Right renal cortex interstitium (tissue), 3 donors: ENCODE results near the gene TUBGCP3. TPM values are rescaled to one million over a fixed set of nuclear protein-coding genes. Genes with fewer than 3 reads are reported as not detected.
"Not testable (repeated sequence)": the region's sequence is repeated elsewhere in the genome, so short reads cannot be mapped to it uniquely, and the experiment has no call there.

Experiments used
- DNase-seq, 3 donors: peaks; one replicate each; pipeline ENCODE4 v3.0.0-alpha.2; 2013; ENCODE audit warnings: low read depth in 3 of 3, low spot score in 2 of 3
- polyA plus RNA-seq, 3 donors: library from polyadenylated mRNA; unstranded; fragments of 120-200 nt; gene quantifications; one replicate each; pipeline ENCODE4 v1.2.1, GENCODE V29; 2013; ENCODE audit not compliant: insufficient read length in 3 of 3

TUBGCP3 gene
- polyA plus RNA-seq, 3 donors: 29.5 to 32.5 (median 30.7) TPM

- DNase-seq: no peak
Measured at GRCh38 chr13:112579310-112579843, 8.6 kb downstream of the TUBGCP3 start.

- no peak for DNase-seq
Measured at GRCh38 chr13:112576768-112577167, 11.2 kb downstream of the TUBGCP3 start.

- DNase-seq: no peak
Measured at GRCh38 chr13:112576191-112576590, 11.8 kb downstream of the TUBGCP3 start.

- DNase-seq: no peak
Measured at GRCh38 chr13:112575675-112576074, 12.3 kb downstream of the TUBGCP3 start.

- no peak for DNase-seq
Measured at GRCh38 chr13:112574834-112575613, 12.9 kb downstream of the TUBGCP3 start.

GRCh38 chr13:112574416-112574815 lies 13.5 kb downstream of the TUBGCP3 start:
- no peak for DNase-seq

GRCh38 chr13:112573710-112574109 lies 14.2 kb downstream of the TUBGCP3 start:
- no peak for DNase-seq

GRCh38 chr13:112572366-112572765 lies 15.6 kb downstream of the TUBGCP3 start:
- no peak for DNase-seq

GRCh38 chr13:112569821-112570220 lies 18.1 kb downstream of the TUBGCP3 start:
- DNase-seq: peak in 1 of 3 donors; percentile 50

GRCh38 chr13:112567161-112567862 lies 20.6 kb downstream of the TUBGCP3 start:
- no peak for DNase-seq

GRCh38 chr13:112562786-112563383 lies 25.1 kb downstream of the TUBGCP3 start:
- no peak for DNase-seq

GRCh38 chr13:112562254-112562653 lies 25.7 kb downstream of the TUBGCP3 start:
- DNase-seq: no peak

GRCh38 chr13:112561478-112561877 lies 26.5 kb downstream of the TUBGCP3 start:
- DNase-seq: no peak

GRCh38 chr13:112558696-112559418 lies 29.1 kb downstream of the TUBGCP3 start:
- DNase-seq: no peak

GRCh38 chr13:112556600-112556999 lies 31.4 kb downstream of the TUBGCP3 start:
- no peak for DNase-seq

- DNase-seq: no peak
Measured at GRCh38 chr13:112554214-112554850, 33.6 kb downstream of the TUBGCP3 start.

GRCh38 chr13:112548975-112549374 lies 39.0 kb downstream of the TUBGCP3 start:
- not testable (repeated sequence) for DNase-seq

- no peak for DNase-seq
Measured at GRCh38 chr13:112545856-112546255, 42.1 kb downstream of the TUBGCP3 start.

GRCh38 chr13:112532837-112533745 lies 54.9 kb downstream of the TUBGCP3 start:
- DNase-seq: no peak
